SK-N-SH (cell line): ENCODE results near the gene NME9. TPM values are rescaled to one million over a fixed set of nuclear protein-coding genes. Genes with fewer than 3 reads are reported as not detected.
"Not testable (repeated sequence)": the region's sequence is repeated elsewhere in the genome, so short reads cannot be mapped to it uniquely, and the experiment has no call there.

Source experiments
- CTCF ChIA-PET: fragments of 300-600, 350-600 bp; formaldehyde crosslinking; extraction: SDS; loops from one replicate; lab custom pipeline; 2021; lab: Yijun Ruan, JAX
- POLR2A ChIA-PET: fragments of 350-600 bp; sonication (Branson Sonifier 250); formaldehyde crosslinking; extraction: SDS; loops from one replicate; lab custom pipeline; 2020; ENCODE audit warnings: antibody characterized with exemption, inconsistent platforms; lab: Yijun Ruan, JAX
- DNase-seq: peaks from one replicate; pipeline ENCODE4 v3.0.0; 2012
- H2AFZ ChIP-seq: fragments of 200-600 bp; sonication (generic); 2 replicates; pipeline ENCODE4 v1.8.1; 2016; ENCODE audit warnings: antibody characterized with exemption, mild to moderate bottlenecking, low read depth
- H3F3A ChIP-seq: fragments of 200-600 bp; sonication (generic); replicated peaks from 2 replicates; pipeline ENCODE3; 2016; ENCODE audit warnings: antibody characterized with exemption, mild to moderate bottlenecking; ENCODE audit not compliant: insufficient read depth
- H3K27ac ChIP-seq, 2 experiments: fragments of 200-500 bp in 1 of 2; fragments of 200-600 bp in 1 of 2; sonication (Bioruptor generic) in 1 of 2; sonication (generic), shearing (Covaris generic) in 1 of 2; 2 replicates each; pipeline versions ENCODE4 v1.5.1 to v1.6.1; 2014 to 2016; ENCODE audit warnings: low read depth in 2 of 2, inconsistent platforms in 1 of 2, low read length in 1 of 2, mild to moderate bottlenecking in 1 of 2, mixed read lengths in 1 of 2
- H3K27me3 ChIP-seq: fragments of 200-600 bp; sonication (generic), shearing (Covaris generic); 2 replicates; pipeline ENCODE4 v1.6.1; 2016; ENCODE audit warnings: mixed run types; ENCODE audit not compliant: insufficient read depth
- H3K36me3 ChIP-seq, 2 experiments: fragments of 200-500 bp in 1 of 2; fragments of 200-600 bp in 1 of 2; sonication (Bioruptor generic) in 1 of 2; sonication (generic) in 1 of 2; replicated peaks in 1 of 2; 2 replicates each; pipeline versions ENCODE3 to v1.5.1; 2014 to 2016; ENCODE audit warnings: low read length in 1 of 2, mild to moderate bottlenecking in 1 of 2; ENCODE audit not compliant: insufficient read depth in 2 of 2, control insufficient read depth in 1 of 2
- H3K4me1 ChIP-seq, 2 experiments: fragments of 200-500 bp in 1 of 2; fragments of 200-600 bp in 1 of 2; sonication (Bioruptor generic) in 1 of 2; sonication (generic), shearing (Covaris generic) in 1 of 2; 2 replicates each; pipeline versions ENCODE4 v1.5.1 to v1.6.1; 2014 to 2016; ENCODE audit warnings: low read depth in 1 of 2, low read length in 1 of 2, mixed run types in 1 of 2; ENCODE audit not compliant: insufficient read depth in 2 of 2, control insufficient read depth in 1 of 2
- H3K4me2 ChIP-seq: fragments of 200-600 bp; sonication (generic), shearing (Covaris generic); 2 replicates; pipeline ENCODE4 v1.6.1; 2017; ENCODE audit warnings: mixed run types
- H3K4me3 ChIP-seq, 2 experiments: fragments of 200-500 bp in 1 of 2; fragments of 200-600 bp in 1 of 2; sonication (Bioruptor generic) in 1 of 2; sonication (generic), shearing (Covaris generic) in 1 of 2; 2 replicates each; pipeline versions ENCODE4 v1.5.1 to v1.8.1; 2014 to 2016; ENCODE audit warnings: low read depth in 2 of 2, inconsistent platforms in 1 of 2, low read length in 1 of 2, mild to moderate bottlenecking in 1 of 2, mixed read lengths in 1 of 2, moderate library complexity in 1 of 2
- H3K79me2 ChIP-seq: fragments of 200-600 bp; sonication (generic); 2 replicates; pipeline ENCODE4 v1.8.1; 2017; ENCODE audit warnings: mild to moderate bottlenecking; ENCODE audit not compliant: insufficient read depth
- H3K9ac ChIP-seq: fragments of 200-600 bp; sonication (generic); 2 replicates; pipeline ENCODE4 v1.6.1; 2017; ENCODE audit warnings: mixed run types
- H3K9me2 ChIP-seq: fragments of 200-600 bp; sonication (generic); 2 replicates; pipeline ENCODE4 v1.6.1; 2017; ENCODE audit warnings: mixed run types
- H3K9me3 ChIP-seq: fragments of 200-600 bp; sonication (generic); 2 replicates; pipeline ENCODE4 v1.6.1; 2017; ENCODE audit warnings: mixed run types, mild to moderate bottlenecking, moderate library complexity
- H4K20me1 ChIP-seq: fragments of 200-600 bp; sonication (generic); 2 replicates; pipeline ENCODE4 v1.6.1; 2017; ENCODE audit warnings: mild to moderate bottlenecking, mixed run types; ENCODE audit not compliant: insufficient read depth
- ELF1 ChIP-seq: IDR thresholded peaks from 2 replicates; pipeline ENCODE4 v1.4.0; 2012
- EP300 ChIP-seq, 2 experiments: IDR thresholded peaks; 2 replicates each; pipeline versions ENCODE4 v1.4.0 to v1.6.1; 2012; ENCODE audit warnings: borderline replicate concordance in 1 of 2, low read depth in 1 of 2, low read length in 1 of 2
- EZH2phosphoT487 ChIP-seq: fragments of 200-600 bp; sonication (generic); IDR thresholded peaks from 2 replicates; pipeline ENCODE4 v1.6.1; 2017; ENCODE audit warnings: low read depth, mixed run types, mild to moderate bottlenecking, antibody characterized with exemption, moderate library complexity, borderline replicate concordance
- JUND ChIP-seq: IDR thresholded peaks from 2 replicates; pipeline ENCODE4 v1.4.0; 2012
- MXI1 ChIP-seq: IDR thresholded peaks from 2 replicates; pipeline ENCODE4 v1.6.1; 2012; ENCODE audit warnings: mild to moderate bottlenecking, low read depth, low read length, improper control_type of control experiment
- NRF1 ChIP-seq: IDR thresholded peaks from 2 replicates; pipeline ENCODE4 v1.6.1; 2012; ENCODE audit warnings: low read depth, mild to moderate bottlenecking, low read length
- POLR2AphosphoS5 ChIP-seq: IDR thresholded peaks from 2 replicates; pipeline ENCODE4 v1.6.1; 2012; ENCODE audit warnings: low read depth, low read length
- RXRA ChIP-seq: IDR thresholded peaks from 2 replicates; pipeline ENCODE4 v1.4.0; 2012; ENCODE audit warnings: low read depth, mild to moderate bottlenecking, borderline replicate concordance
- TAF1 ChIP-seq: IDR thresholded peaks from 2 replicates; pipeline ENCODE4 v1.6.1; 2012; ENCODE audit warnings: low read depth, mild to moderate bottlenecking, low read length, moderate library complexity, borderline replicate concordance
- TCF12 ChIP-seq: IDR thresholded peaks from 2 replicates; pipeline ENCODE4 v1.4.0; 2012
- TEAD4 ChIP-seq: IDR thresholded peaks from 2 replicates; pipeline ENCODE4 v1.4.0; 2012; ENCODE audit warnings: mild to moderate bottlenecking, borderline replicate concordance; ENCODE audit not compliant: insufficient read depth
- WGBS: methylation state at CpG from one replicate; pipeline ENCODE4 v1.1.6; 2017; ENCODE audit warnings: low lambda C conversion rate; 5-methylcytosine and 5-hydroxymethylcytosine counted together
- polyA plus RNA-seq, 3 experiments: library from polyadenylated mRNA; depleted of rRNA; stranded (reverse); fragments of >200 nt; gene quantifications; 2 replicates each; pipeline ENCODE4 v1.2.3, GENCODE V29; 2012
- TF ChIP-seq, protein P1 (sequence below): fragments of 200-600 bp; sonication (generic); IDR thresholded peaks from 2 replicates; pipeline ENCODE4 v1.6.1; 2017; ENCODE audit warnings: antibody characterized with exemption, mild to moderate bottlenecking, moderate library complexity
- TF ChIP-seq, protein P2 (sequence below): IDR thresholded peaks from 2 replicates; pipeline ENCODE4 v1.4.0; 2012; ENCODE audit warnings: low read depth, borderline replicate concordance

The NME9 gene
- polyA plus RNA-seq, 1 of the 3 experiments (the other 2 are of a cell fraction) = 0.43 TPM

DNA sequence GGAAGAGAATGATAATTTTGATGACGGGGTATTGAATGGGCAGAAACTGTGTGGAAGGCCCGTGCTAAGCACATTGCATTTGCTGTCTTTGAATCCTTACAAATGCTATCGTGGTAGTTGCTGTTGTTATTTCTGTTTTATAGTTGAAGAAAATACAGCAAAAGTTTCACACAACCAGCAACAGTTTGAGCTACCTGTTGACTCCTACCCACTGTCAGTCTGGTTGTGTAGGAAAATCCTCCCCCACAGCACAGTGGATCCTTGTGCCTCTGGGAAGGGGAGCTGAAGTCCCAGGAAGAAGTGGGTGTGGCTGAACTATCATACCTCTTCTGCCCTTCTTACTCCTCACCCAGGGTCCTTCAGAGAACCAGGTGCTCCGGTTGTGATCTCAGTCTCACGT, 48.2 kb upstream of the NME9 start:
- Histone ChIP-seq H3K27me3 (no peaks in the 10 kb centered on the region), H3K4me1 (peaks cover 0 to 2% of the 10 kb centered on the region in 2 experiments; a peak in 1 of 4 replicates), H3K79me2 (peaks cover 6% of the 10 kb centered on the region; the same call in 1 of the 2 replicates)
- WGBS = 82% methylated on average over 5 of the region's 5 CpGs
- CTCF ChIA-PET = interaction anchor here (1.2 kb wide), 1 partner anchor 19 kb away, joined by 3 read pairs; no protein-coding TSS in a partner anchor
- DNase-seq = no peak
- no peak for TF ChIP-seq TEAD4
- TF ChIP-seq, all 33 proteins: peak for 0
- Histone ChIP-seq H3K4me2 (no peak overlapping the region), H3K9me3 (no peaks in the 10 kb centered on the region), H3K4me3 (no peak overlapping the region), H4K20me1 (no peaks in the 10 kb centered on the region), H3K27ac (no peak overlapping the region), H3K9me2 (no peaks in the 10 kb centered on the region), H3K9ac (no peak overlapping the region), H2AFZ (no peak overlapping the region), H3F3A (no peaks in the 10 kb centered on the region), H3K36me3 (no peaks in the 10 kb centered on the region)
- POLR2A ChIA-PET = no interaction called here

DNA sequence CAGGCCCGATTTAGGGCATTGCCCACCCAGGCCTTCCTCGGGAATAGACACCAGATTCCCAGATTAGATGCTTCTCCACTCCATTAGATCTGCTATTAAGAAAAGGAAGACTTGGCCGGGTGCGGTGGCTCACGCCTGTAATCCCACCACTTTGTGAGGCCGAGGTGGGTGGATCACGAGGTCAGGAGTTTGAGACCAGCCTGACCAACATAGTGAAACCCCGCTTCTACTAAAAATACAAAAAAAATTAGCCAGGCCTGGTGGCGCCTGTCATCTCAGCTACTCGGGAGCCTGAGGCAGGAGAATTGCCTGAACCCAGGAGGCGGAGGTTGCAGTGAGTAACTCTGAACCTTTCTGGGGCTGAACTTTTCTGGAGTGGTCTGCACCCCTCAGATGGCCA, 47.6 kb upstream of the NME9 start:
- H3K36me3 ChIP-seq, H3K9ac ChIP-seq, H3K9me2 ChIP-seq, H3K79me2 ChIP-seq, H3F3A ChIP-seq, H3K4me3 ChIP-seq, H3K27me3 ChIP-seq, POLR2A ChIA-PET, DNase-seq, H2AFZ ChIP-seq, H3K9me3 ChIP-seq, H3K4me2 ChIP-seq, H4K20me1 ChIP-seq, H3K4me1 ChIP-seq, H3K27ac ChIP-seq: not testable (repeated sequence)
- 83% methylated on average over 10 of the region's 11 CpGs for WGBS
- CTCF ChIA-PET = interaction anchor here (1.2 to 1.9 kb wide), 2 partner anchors 19 to 40 kb away, joined by 3 to 8 read pairs; no protein-coding TSS in a partner anchor

DNA sequence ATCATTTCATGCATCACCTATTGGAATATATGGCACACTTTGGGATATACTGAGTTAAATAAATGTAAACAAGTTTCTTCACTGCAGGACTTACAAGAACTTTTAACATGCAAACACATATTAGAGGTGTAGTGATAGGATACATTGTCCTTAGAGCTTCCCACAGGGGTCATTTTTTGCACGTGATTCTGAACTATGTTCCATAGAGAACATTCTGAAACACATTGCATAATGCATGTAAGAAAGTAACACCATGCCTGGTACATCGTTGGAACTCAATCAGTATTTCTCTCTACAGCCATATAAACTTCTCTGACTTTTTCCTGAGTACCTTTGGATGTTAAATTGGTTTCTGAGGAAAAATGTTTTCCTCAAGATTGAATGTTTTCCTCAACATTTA, 47.0 kb upstream of the NME9 start:
- DNase-seq = no peak
- Histone ChIP-seq H3K79me2 (peaks cover 6% of the 10 kb centered on the region; the same call in 1 of the 2 replicates), H3K27me3 (no peaks in the 10 kb centered on the region), H3K36me3 (no peaks in the 10 kb centered on the region), H3K27ac (no peak overlapping the region), H2AFZ (no peak overlapping the region), H3F3A (no peaks in the 10 kb centered on the region), H3K9me2 (no peaks in the 10 kb centered on the region), H3K4me1 (no peaks in the 10 kb centered on the region), H3K4me2 (no peak overlapping the region)
- TF ChIP-seq TCF12 (no peak), TAF1 (no peak), NRF1 (no peak), EP300 (IDR thresholded peaks at IDR 0.05; ENCODE audit: borderline replicate concordance in 1 of 2, low read depth in 1 of 2, low read length in 1 of 2) (no peak)
- TF ChIP-seq, all 33 proteins: peak for 0
- no peak overlapping the region for H3K9ac ChIP-seq
- ChIA-PET CTCF (interaction anchor here (0.9 to 1.9 kb wide), 3 partner anchors 13 to 41 kb away, joined by 3 to 8 read pairs (median 3); no protein-coding TSS in a partner anchor), POLR2A (no interaction called here)
- no peaks in the 10 kb centered on the region for H4K20me1 ChIP-seq
- 81% methylated on average over 2 of the region's 2 CpGs for WGBS
- H3K4me3 ChIP-seq = no peak overlapping the region
- H3K9me3 ChIP-seq = no peaks in the 10 kb centered on the region

DNA sequence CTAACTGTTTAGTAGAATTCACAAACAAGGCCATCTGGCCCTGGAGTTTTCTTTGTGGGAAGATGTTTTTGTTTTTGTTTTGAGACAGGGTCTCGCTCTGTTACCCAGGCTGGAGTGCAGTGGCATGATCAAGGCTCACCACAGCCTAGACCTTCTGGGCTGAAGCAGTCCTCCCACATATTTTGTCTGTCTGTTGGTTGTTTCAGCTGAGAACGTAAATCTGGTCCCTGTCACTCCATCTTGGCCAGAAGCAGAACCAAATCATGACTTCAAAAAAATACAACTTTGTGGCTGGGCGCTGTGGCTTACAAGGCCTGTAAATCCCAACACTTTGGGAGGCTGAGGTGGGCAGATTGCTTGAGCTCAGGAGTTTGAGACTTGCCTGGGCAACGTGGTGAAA, 45.8 kb upstream of the NME9 start:
- no peak overlapping the region for H3K27ac ChIP-seq
- no peaks in the 10 kb centered on the region for H4K20me1 ChIP-seq
- peaks cover 5% of the 10 kb centered on the region; the same call in 1 of the 2 replicates for H3K79me2 ChIP-seq
- DNase-seq = no peak
- no peaks in the 10 kb centered on the region for H3F3A ChIP-seq
- no peaks in the 10 kb centered on the region for H3K4me1 ChIP-seq
- H3K9me2 ChIP-seq = no peaks in the 10 kb centered on the region
- 82% methylated on average over 4 of the region's 4 CpGs for WGBS
- ChIA-PET CTCF (interaction anchor here (1.4 to 1.9 kb wide), 2 partner anchors 27 to 42 kb away, joined by 3 to 8 read pairs; no protein-coding TSS in a partner anchor), POLR2A (no interaction called here)
- no peak overlapping the region for H3K4me2 ChIP-seq
- H3K4me3 ChIP-seq = no peak overlapping the region
- no peak overlapping the region for H3K9ac ChIP-seq
- no peak overlapping the region for H2AFZ ChIP-seq
- no peaks in the 10 kb centered on the region for H3K36me3 ChIP-seq
- no peaks in the 10 kb centered on the region for H3K27me3 ChIP-seq
- H3K9me3 ChIP-seq = no peaks in the 10 kb centered on the region
- TF ChIP-seq RXRA (no peak), MXI1 (no peak), POLR2AphosphoS5 (no peak), ELF1 (no peak), JUND (no peak), EZH2phosphoT487 (no peak), TAF1 (no peak), NRF1 (no peak)
- TF ChIP-seq, protein P1, sequence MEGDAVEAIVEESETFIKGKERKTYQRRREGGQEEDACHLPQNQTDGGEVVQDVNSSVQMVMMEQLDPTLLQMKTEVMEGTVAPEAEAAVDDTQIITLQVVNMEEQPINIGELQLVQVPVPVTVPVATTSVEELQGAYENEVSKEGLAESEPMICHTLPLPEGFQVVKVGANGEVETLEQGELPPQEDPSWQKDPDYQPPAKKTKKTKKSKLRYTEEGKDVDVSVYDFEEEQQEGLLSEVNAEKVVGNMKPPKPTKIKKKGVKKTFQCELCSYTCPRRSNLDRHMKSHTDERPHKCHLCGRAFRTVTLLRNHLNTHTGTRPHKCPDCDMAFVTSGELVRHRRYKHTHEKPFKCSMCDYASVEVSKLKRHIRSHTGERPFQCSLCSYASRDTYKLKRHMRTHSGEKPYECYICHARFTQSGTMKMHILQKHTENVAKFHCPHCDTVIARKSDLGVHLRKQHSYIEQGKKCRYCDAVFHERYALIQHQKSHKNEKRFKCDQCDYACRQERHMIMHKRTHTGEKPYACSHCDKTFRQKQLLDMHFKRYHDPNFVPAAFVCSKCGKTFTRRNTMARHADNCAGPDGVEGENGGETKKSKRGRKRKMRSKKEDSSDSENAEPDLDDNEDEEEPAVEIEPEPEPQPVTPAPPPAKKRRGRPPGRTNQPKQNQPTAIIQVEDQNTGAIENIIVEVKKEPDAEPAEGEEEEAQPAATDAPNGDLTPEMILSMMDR = no peak
- TF ChIP-seq, protein P2, sequence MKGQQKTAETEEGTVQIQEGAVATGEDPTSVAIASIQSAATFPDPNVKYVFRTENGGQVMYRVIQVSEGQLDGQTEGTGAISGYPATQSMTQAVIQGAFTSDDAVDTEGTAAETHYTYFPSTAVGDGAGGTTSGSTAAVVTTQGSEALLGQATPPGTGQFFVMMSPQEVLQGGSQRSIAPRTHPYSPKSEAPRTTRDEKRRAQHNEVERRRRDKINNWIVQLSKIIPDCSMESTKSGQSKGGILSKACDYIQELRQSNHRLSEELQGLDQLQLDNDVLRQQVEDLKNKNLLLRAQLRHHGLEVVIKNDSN = no peak
